Gastroesophageal sphincter (tissue), 3 donors: ENCODE measurements around the gene ALKBH6.

Experiments
- EP300 ChIP-seq: sonication (generic); formaldehyde crosslinking; IDR thresholded peaks from one replicate; pipeline ENCODE4 v1.6.1; 2017; ENCODE audit warnings: antibody characterized with exemption, mild to moderate bottlenecking
- POLR2A ChIP-seq, 2 donors: fragments of 450-650 bp; IDR thresholded peaks; one replicate each; pipeline ENCODE4 v1.6.1; 2017; ENCODE audit warnings: antibody characterized with exemption in 2 of 2, mild to moderate bottlenecking in 2 of 2, moderate library complexity in 1 of 2
- TF ChIP-seq, protein P1 (sequence below), 4 experiments: fragments of 200-600 bp in 2 of 4; fragments of 450-650 bp in 2 of 4; sonication (generic) in 1 of 4; IDR thresholded peaks; one replicate each; pipeline ENCODE4 v1.5.1; 2017 to 2019; ENCODE audit warnings: antibody characterized with exemption in 4 of 4, mild to moderate bottlenecking in 2 of 4, moderate library complexity in 2 of 4

DNA sequence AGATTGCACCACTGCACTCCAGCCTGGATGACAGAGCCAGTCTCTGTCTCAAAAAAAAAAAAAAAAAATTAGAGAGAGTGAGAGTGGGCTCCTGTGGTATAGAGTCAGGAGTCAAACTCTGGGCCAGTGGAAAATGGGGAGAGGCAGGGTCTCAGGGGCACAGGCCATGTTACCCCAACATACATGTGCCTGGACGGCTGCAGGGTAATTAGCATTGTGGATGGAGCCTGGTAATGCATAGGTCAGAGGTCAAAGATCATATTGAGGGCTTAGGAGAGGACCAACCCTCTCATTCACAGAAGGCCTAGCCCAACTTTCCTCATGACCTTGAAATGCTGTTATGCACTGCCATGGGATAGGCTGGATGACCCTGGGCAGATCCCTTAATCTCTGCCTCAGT lies 11.5 kb upstream of the ALKBH6 start:
- TF ChIP-seq, protein P1, sequence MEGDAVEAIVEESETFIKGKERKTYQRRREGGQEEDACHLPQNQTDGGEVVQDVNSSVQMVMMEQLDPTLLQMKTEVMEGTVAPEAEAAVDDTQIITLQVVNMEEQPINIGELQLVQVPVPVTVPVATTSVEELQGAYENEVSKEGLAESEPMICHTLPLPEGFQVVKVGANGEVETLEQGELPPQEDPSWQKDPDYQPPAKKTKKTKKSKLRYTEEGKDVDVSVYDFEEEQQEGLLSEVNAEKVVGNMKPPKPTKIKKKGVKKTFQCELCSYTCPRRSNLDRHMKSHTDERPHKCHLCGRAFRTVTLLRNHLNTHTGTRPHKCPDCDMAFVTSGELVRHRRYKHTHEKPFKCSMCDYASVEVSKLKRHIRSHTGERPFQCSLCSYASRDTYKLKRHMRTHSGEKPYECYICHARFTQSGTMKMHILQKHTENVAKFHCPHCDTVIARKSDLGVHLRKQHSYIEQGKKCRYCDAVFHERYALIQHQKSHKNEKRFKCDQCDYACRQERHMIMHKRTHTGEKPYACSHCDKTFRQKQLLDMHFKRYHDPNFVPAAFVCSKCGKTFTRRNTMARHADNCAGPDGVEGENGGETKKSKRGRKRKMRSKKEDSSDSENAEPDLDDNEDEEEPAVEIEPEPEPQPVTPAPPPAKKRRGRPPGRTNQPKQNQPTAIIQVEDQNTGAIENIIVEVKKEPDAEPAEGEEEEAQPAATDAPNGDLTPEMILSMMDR (IDR thresholded peaks at IDR 0.05) = no peak
- TF ChIP-seq POLR2A (IDR thresholded peaks at IDR 0.05) (no peak), EP300 (no peak)
